NCI-H187 (cell line): ENCODE results near the gene IGF1R.

Experiments used
- DNase-seq, 2 experiments: peaks; one replicate each; lab custom pipeline; 2025; lab: John Stamatoyannopoulos, UW

The IGF1R gene

DNA sequence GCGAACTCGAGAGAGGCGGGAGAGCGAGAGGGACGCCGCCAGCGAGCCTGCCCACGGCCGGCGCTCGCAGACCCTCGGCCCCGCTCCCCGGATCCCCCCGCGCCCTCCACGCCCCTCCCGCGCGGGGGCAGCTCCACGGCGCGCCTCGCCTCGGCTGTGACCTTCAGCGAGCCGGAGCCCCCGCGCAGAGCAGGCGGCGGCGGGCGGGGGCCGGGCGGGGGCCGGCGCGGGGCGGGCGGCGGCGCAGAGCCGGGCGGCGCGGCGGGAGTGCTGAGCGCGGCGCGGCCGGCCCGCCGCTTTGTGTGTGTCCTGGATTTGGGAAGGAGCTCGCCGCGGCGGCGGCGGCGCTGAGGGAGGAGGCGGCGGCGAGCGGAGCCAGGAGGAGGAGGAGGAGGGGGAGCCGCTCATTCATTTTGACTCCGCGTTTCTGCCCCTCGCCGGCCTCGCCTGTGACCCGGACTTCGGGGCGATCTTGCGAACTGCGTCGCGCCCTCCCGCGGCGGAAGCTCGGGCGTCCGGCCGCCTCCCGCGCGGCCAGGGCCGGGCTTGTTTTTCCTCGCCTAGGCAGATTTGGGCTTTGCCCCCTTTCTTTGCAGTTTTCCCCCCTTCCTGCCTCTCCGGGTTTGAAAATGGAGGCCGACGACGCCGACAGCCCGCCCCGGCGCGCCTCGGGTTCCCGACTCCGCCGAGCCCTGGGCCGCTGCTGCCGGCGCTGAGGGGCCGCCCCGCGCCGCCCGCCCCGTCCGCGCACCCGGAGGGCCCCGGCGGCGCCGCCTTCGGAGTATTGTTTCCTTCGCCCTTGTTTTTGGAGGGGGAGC is 524 bp downstream of the IGF1R start:
- DNase-seq, result no peak

DNA sequence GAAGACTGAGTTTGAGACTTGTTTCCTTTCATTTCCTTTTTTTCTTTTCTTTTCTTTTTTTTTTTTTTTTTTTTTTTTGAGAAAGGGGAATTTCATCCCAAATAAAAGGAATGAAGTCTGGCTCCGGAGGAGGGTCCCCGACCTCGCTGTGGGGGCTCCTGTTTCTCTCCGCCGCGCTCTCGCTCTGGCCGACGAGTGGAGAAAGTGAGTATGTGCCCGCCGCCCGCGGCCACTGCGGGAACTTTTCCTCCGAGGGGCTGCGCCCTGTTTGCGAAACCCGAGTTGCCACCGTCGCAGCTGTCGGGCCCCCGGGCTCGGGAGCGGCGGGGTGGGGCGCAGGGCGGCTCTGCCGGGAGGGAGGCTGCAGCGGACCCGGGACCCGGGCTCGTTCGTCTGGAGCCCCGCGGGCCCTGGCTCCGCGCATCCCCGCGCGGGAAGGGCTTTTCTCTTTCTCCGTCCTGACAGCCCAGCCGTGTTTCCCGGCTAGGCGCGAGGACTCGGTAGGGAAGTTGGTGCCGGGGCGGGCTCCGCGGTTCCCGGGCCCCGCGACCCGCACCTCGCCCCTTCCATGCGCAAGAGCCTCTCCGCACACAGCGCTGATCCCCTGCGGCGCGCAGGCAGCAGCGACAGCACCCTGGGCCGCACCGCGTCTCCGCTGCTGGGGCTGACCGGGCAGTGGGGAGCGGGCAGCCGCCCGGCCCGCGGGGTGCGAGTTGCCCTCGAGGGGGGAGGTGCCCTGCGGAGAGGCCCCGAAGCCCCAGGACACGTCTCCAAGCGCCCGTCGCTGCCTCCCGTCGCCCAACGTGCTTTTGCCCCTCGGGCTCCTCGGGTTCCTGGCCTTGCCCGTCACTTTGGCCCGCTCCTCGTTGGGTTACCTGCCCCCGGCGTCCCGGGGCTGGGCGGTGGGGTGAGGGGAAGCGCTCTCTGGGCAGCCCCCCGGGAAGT is 1.4 kb downstream of the IGF1R start:
- no peak for DNase-seq

DNA sequence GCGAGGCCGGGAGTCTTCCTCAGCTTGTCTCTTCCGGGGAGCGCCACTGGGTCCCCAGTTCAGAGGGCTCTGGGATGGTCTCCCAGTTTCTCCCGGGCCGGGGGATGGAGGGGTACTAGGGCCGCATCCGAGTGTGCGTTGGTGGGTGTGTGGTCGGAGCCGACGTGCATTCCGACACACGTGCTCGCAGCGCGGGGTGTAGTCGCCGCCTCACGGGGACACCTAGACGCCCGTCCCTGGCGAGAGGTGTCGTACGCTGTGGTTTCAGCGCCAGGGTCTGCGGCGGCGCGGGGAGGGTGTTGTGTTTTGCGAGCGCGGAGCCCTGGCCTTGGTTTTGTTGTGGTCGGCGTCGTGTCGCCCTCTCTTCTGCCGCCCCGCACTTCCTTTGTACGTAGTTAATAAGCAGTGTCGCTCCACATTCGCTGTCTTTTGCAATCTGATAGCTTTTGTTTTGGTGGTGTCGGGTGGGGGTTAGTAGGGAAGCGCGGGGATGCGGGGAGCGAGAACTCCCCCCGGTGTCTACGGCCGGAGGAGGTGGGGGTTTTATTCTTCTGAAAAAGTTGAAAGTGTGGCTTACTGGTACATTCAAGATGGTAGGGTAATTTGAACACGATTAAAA is 2.2 kb downstream of the IGF1R start:
- no peak for DNase-seq

DNA sequence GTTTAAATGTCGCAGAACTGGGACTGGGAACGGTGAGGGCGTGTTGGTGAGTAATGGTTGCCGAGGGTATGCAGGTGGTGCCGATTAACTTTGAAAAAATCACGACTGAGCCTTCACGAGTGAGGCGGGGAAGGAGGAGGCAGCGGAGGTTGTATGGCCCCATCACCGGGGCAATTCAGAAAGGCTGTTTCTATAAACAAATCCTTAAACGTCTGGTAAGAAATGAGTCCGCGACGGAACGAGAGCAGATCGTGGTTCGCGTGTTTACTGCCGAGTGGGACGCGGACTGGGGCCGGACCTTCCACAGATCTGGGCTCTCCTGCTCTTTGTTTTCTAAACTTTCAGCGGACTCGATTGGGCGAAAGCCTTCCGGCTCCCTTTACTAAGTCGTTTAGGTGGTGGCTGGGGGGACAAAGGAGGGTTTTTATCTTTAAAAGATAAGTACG is 2.7 kb downstream of the IGF1R start:
- DNase-seq, result no peak

DNA sequence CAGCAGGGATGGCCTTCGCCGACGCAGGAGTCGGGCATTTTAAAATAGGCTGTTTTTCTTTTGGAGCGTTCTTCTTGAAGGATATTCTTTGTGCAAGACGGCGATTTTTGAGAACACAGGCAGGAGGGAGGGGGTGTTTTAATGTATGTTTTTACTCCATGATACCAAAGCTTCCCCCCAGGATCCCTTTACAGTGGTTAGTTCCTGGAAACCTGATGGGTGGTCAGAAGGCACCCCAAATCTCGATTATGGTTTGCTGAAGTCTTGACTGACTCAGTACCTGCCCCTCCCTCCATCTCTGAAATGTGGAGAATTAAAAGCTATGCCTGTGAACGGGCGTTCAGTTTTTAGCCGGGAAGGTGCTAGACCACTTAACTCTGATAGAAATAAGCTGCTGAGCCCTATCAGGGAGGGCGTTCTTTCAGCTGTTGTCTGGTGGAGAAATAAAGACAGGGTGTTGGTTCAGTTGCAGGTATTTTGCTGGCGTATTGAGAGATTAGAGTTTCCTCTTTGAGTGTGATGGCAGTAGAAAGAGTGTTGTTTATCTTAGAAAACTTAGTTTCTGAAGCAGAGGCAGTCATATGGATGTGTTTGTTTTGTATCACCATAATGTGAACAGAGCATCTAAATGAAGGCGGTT is 3.4 kb downstream of the IGF1R start:
- no peak for DNase-seq

DNA sequence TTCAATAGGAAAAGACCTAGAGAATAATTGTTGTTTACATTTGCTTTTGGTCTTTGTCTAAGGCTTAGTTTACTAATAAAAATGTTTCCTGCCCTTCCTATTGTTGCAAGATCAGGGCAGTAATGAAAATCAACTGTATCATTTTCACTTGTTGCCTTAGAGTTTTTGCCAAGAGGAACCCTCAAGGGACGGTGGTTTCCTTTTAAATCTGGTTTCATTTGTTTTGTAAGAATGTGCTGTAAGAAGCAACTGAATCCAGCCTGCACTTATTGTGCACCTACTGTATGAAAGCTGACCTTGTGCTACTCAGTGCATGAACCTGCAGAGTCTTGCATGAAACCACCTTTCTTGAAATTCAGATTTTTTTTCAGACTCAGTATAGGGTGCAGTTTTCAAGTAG is 5.3 kb downstream of the IGF1R start:
- DNase-seq, result no peak

DNA sequence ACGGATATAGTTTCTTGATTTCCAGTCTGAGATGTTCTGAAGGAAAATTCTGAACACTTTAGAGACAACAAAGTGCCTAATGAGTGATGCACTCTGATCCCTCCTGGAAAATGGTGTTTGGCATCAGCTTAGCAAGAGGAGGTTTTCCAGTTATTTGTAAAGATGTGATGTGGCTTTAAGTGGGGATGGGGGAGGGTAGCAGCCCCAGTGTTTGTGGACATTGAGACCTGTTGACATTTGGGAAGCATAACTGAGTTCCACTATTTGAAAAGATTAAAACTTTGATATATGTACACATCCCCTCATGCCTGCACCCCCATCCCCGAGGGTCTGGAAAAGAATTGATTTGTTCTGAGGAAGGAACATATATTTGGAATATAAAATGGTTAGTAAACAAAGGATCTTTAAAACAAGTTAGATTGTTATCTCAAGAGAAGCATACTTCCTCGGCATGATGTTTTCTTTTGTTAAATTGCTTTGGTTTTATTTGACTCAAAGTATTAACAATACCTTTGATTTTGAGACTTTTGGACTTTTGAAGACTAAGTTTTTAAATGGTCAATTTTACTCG is 6.5 kb downstream of the IGF1R start:
- DNase-seq, result no peak

DNA sequence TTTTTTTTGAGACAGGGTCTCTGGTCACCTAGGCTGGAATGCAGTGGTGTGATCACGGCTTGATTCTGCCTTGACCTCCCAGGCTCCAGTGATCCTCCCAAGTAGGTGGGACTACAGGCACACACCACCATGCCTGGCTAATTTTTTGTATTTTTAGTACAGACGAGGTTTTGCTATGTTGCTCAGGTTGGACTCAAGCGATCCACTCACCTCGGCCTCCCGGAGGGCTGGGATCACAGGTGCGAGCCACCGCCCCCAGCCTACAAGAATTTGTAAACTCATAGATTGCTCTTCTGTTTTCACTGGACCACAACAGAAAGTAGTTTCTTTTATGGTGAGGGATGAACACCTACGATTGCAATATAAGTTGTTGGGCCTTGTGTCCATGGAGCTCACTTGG is 7.4 kb downstream of the IGF1R start:
- no peak for DNase-seq

DNA sequence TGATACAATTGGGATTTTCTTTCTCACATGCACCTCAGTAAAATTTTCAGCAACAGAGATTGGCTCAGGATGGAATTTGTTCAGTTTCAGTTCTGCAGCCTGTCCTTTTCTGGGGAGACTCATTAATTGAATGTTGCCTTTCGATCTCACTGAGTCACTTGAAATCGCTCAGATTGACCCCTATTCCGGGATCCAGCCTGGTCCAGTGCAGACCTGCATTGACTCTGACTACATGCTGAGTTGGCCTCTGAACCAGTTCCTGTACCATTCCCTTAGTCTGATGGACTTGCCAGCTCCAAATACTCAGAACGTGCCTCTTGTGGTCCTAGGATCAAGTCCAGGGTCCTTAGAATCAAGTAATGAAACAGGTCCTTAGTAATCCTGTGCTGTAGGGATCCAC is 9.4 kb downstream of the IGF1R start:
- no peak for DNase-seq

DNA sequence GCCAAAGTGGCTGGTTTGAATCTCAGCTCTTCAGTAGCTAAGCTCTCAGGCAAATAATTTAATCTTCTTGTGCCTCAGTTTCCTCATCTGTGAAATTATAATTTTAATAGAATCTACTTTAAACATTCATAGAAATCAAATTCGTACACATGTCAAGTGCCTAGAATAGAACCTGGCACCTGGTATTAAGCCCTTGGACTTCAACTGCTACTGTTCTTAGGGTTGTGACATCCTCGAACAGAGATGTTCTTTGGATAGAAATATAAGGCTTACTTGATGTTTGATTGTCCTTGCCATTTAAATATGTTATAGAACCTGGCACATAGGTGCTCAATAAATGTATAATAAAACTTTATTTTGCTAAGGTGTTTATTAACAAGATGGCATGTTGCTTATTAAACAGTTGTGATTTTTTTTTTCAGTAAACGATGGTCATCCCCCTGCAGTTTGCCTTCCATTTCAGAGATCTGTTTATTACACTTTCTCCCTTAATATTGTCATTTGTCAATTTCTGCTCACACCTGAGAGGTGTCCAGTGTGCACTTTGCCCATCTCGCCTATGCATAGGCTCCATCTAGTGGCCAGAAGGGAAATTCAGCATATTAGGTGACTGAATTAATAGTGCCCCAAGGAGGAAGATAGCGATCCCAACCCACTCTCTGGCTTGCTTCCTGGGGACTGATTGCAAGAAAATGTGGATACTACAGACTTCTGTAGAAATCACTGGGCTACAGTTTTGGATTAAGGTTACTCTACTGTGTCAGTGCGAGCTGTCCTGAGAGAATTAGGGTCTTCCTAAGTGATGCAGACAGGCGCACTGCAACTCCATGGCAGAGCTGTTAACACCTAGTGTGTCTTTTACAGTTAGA is 10.7 kb downstream of the IGF1R start:
- peak in 1 of 2 experiments; percentile 17 for DNase-seq

DNA sequence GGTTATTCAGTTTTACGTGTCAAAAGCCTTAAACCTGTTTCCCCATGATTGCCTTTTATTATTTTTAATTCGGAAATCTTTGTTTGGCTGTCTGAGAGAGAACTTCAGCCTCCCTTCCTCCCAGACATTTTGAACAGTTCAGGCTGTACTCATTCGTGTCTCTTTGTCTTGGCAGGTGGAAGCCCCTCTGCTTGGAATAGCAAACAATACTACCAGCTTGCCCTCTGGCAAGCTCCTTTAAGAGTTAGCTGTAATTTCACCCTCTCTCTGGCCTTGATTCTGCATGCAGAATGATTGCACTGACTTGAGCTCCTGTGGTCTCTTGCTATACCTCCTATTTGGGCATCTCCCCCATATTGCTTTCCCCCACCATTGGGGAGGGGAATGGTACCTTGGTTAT is 11.7 kb downstream of the IGF1R start:
- DNase-seq, result no peak

DNA sequence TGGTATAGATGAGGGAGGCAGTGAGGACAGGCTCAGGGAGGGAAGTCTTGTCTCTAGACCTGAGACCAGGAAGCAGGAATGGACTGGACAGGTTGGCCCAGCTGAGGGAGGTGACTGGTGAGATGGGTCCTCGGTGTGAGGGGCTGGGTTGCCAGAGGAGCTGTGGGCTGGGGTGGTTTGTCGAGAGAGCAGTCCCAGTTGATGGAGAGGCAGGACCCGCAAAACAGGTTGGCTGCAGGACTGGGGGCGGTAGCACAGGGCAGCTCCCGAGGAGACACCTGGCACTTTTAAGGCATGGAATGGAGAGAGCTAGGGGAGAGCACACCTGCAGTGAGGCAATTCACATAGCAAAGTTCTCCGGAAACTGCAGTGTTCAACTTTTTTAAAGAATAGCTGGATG is 14.7 kb downstream of the IGF1R start:
- no peak for DNase-seq

DNA sequence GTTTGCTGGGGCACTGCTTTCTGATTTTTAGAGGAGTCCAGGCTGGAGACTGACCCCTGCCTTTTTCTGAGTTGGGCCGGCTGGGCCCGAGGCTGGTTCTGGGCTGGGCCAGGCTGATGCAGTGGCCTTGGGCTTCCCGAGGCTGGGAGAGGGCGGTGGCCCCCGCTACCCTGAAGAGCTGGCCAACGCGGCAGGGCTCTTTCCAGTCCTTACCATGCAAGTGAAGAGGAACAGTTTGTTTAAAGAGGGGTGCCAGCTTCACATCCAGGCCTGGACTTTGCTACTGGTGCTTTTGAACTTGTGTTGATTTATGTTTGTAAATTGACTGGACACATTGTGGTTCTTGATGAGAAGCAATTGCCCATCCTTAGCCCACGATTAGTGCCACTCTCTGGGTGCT is 15.3 kb downstream of the IGF1R start:
- DNase-seq, result no peak

DNA sequence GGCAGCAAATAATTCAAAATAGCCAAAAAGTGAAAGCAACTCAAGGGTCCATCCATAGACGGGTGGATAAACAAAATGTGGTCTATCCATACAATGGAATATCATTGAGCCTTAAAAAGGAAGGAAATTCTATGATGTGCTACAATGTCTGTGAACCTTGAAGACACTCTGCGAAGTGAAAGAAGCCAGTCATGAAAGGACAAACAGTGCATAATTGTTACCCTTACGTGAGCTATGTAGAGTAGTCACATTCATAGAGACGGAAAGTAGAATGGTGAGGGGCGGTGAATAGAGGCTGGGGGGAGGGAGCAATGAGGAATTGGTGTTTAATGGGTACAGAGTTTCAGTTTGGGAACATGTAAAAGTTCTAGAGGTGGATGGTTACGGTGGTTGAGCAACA is 18.1 kb downstream of the IGF1R start:
- DNase-seq, result no peak

DNA sequence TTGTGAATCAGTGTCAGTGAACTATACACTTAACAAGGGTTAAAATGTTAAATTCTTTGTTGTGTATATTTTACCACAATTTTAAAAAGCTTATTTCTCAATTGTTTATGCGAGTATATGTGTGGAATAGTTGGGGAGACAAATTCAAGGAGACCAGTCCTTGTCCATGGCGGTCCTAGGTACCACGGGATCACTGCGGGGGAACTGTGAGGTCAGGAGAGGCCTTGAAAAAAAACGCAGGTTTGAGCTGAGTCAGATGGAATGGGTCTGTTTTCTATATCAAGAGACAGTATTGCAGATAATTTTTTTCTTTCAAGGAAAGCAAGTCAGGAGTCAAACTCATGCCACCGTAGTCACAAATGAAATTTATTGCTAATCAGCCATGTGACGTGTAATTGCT is 18.5 kb downstream of the IGF1R start:
- DNase-seq, result no peak

DNA sequence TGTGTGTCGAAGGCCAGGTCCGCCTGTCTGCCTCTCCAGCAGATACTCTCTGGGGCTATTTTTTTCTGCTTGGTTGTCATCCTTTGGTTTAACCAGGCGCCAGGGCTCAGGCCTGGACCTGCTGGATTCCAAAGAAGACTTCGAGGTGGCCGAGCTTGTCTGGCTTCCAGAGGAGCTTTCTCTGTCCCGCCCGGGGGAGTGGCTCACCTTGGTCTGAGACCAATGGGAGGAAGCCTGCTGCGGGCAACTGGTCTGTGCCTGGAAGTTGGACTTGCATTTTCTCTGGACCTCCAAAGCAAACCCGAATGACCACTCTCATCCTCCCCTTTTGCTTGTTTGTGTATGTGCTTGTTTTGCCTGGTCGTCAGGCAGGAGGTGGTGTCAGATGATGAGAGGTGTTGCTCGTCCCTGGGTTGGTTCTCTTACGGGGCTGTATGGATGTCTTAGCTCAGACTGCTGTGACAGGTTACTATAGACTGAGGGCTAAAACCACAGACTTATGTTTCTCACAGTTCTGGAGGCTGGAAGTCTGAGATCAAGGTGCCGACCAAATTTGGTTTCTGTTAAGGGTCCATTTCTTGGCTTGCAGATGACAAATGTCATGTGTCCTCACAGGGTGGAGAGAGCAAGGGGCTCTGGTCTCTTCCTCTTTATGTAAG is 19.3 kb downstream of the IGF1R start:
- DNase-seq, result no peak

DNA sequence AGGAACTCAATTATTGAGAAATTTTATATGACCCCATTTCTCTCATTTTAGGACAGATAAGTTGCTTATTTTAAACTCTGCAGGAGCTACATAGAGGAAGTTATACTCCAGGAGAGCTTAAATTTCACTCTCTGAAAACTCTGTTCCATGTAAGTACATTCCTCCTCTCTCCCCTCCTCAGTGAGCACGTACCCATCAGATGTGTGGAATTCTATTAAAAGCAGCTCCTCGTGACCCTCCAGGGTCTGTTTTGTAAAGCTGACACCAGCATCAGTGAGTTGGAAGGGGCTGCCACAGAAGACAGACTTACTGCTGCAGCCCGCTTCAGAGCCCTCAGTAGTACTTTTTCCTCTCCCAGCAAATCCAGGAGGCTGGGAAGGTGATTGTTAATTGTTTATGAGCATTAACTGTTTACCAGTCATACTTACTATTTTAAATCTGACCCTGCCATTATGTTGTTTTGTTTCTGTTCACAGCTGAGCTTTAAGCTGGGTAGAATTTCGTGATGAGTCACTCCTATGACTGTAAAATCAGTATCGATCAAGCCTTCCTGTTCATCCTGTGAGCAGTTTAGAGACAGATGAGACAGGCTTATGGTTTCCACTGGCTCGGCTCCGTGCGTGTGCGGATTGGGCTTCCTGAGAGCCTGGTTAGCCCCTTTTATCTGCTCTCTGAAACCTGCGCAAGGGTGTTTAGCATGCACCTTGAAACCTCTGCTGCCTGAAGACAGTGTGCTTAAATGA is 20.4 kb downstream of the IGF1R start:
- no peak for DNase-seq

DNA sequence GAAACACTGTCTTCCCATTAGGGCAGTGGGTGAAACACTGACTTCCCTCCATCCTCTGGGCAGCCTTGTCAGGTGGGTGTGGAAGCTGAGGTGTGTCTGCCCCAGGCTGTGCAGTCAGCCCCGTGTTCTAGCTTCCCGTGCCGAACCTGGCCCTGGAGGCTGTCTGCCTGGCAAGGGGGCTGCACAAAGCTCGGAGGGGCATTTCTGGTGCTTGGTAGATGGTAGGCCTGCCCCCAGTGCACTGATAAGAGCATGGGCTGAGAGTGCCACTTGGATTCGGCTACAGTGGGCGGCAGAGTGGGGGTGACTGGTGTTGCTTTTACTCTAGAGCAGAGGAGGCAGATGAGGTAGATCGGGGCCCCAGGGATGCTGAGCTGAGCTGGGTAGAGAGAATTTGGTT is 21.3 kb downstream of the IGF1R start:
- no peak for DNase-seq
